Dermis blood vessel endothelial cell (primary cell): ENCODE measurements around the gene TSPOAP1. TPM values are rescaled to one million over a fixed set of nuclear protein-coding genes. Genes with fewer than 3 reads are reported as not detected.

Experiments used
- DNase-seq: peaks from one replicate; pipeline ENCODE4 v3.0.0; 2010
- total RNA-seq: library from RNA; depleted of rRNA; stranded (reverse); fragments of >200 nt; gene quantifications from 2 replicates; pipeline ENCODE4 v1.2.3, GENCODE V29; 2014

Gene TSPOAP1
- total RNA-seq, 1 donor from 2014 or later, result under 0.01 TPM

DNA sequence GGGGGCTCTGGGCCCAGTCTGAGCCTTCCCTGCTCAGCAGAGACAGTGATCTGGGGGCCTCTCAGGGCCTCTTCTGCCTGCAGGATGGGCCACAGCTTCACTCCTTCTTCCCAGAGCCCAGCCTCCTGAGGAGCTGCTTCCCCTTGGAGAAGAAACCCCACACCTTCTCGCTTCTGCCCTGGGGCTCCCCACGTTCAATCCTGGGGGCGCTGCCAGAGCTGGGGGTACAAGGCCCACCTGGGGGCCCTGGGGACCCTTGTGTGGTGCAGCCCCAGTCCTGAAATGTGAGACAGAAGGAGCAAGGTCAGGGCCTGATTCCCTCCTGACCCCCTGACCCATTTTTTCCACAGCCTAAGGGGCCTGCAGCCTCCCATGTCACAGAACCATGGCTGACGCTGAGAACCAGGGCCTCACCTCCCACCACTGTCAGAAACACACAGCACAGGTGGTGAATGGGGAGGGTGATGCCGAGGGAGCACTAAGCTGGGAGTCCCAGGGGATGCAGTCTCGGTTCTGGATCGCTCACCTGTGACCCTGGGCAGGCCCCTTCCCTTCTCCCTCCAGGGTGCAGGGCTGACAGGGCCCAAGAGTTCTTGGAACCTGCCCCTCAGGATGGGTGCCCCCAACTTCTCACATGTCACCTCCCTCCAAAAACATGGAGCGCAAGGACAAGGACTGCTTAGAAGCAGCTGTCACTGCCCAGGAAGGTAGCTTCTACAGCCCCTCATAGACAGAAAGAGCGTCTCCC lies 26.2 kb downstream of the TSPOAP1 start:
- DNase-seq, result no peak

DNA sequence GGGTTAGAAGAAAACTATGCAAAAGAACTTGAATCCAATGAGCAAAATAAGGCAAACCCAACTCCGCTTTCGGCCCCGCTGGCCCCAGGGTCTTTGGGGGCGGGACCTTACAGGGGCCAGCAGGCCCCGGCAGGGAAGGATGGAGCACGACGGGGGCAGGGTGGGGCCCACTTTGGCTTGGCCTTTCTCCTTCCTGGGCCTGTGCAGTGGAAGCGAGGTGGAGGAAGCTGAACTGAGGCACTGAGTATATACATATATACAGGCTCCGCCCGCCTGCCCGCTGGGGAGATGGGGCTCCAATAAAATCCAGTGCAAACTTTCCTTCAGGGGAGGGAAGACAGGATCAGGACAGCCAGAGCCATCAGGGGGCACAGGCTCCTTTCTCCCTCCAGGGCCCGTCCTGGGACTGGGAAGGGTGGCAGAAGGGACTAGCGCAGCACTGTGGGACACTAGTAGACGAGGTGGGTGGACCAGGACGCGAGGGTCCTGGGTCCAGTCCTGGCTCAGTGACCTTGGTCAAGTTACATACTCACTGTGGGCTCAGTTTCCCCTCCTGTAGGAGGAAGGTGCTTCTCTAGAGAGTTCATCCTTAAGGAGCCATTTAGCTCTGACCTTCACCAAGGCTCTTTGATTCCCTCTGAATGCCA lies 27.0 kb downstream of the TSPOAP1 start:
- DNase-seq, result no peak

GRCh38 chr17:58300336-58300735 lies 28.3 kb downstream of the TSPOAP1 start:
- DNase-seq, result no peak

DNA sequence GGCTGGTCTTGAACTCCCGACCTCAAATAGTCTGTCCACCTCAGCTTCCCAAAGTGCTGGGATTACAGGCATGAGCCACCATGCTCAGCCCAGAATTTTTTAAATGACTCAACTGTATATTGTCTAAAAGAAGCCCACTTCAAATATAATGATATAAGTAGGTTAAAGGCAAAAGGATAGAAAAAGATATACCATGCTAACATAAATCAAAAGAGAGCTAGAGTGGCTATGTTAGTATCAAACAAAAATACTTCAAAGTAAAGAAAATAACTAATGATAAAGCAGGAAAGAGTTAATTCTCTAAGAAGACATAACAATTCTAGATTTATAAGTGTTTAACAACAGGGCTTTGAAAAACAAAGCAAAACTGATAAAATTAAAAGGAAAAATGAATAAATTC lies 34.6 kb downstream of the TSPOAP1 start:
- no peak for DNase-seq

GRCh38 chr17:58291246-58291645 lies 37.3 kb downstream of the TSPOAP1 start:
- DNase-seq, result no peak

DNA sequence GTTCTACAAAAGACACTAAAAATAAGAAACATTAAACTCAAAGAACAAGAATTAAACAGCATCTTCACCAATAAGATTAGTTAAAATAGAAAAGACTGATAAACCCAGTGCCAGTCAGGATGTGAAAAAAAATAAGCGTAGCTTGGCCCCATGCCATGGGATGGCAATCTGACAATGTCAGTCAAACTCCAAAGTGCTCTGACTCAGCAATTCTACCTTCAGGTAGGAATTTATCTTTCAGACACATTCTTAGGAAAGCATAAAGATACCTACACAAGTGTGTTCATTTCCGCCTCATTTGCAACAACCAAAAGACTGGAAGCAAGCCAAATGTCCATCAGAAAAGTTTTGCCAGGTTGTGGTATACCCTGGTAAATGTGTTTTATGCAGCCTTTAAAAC lies 38.7 kb downstream of the TSPOAP1 start:
- no peak for DNase-seq

DNA sequence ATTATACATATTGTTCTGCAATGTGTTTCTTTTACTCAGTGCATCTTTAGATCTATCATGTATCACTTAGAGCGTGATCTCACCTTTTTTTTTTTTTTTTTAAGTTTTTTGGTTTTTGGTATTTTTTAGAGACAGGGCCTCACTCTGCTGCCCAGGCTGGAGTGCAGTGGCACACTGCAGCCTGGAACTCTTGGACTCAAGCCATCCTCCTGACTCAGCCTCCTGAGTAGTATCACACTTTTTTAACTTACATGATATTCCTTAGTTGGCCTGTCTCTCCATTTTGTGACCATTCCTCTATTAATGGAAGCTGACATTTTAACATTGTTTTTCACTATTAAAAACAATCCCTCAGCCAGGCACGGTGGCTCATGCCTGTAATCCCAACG lies 43.2 kb downstream of the TSPOAP1 start:
- DNase-seq, result no peak

- DNase-seq, result no peak
These were observed 43.8 kb downstream of the TSPOAP1 start for GRCh38 chr17:58284613-58285421.

DNA sequence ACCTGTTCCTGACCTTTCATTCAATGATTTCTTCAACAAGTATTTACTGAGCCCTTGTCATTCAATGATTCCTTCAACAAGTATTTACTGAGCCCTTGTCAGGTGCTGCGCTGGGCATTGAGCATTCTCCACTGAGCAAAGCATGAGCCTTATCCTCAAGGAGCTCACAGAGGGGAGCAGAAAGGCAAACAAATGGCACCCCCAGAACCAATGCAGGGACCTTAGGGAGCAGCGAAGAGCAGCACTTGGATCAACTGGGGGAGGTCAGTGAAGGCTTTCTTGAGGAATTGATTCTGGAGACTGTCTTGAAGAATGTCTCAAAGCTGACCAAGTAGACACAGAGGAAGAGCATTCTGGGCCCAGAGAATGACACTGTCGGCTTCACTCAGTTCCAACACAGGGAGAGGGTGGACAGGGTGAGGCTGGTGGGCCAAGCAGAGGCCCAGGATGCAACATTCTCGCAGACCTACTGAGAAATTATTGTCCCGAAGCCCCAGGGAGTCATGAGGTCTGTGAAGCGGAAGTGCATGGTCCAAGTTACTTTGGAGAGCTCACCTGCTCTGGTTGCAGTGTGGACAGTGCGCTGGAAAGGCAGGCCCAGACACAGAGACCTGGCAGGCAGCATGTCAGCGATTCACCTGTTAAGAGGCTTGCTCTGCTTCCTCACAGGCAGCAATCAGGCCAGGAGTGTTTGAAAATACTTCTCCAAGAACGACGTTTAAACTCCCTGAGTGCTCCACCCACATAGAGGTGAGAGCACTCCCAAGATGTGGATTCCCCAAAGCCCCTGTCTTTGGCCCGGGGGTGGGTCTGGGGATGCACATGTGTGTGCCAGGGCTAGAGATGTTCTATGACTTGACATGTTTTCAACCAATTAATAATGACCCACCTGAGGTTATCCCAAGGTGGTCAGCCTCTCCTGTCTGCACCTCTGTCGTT lies 44.7 kb downstream of the TSPOAP1 start:
- no peak for DNase-seq

DNA sequence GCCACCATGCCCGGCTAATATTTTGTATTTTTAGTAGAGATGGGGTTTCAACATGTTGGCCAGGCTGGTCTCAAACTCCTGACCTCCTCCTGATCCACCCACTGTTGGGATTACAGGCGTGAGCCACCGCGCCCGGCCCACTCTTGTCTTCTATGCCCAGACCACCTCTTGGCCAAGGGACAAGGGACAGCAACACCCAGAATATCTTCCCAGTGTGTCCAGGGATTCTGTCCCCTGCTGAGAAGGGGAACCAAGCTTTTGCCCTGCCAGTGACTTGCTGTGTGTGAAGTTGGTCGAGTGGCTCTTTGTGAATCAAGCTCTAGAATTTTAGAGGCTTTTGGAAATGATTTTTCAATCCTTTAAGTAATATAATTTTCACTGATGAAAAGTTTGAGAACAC lies 46.2 kb downstream of the TSPOAP1 start:
- no peak for DNase-seq

DNA sequence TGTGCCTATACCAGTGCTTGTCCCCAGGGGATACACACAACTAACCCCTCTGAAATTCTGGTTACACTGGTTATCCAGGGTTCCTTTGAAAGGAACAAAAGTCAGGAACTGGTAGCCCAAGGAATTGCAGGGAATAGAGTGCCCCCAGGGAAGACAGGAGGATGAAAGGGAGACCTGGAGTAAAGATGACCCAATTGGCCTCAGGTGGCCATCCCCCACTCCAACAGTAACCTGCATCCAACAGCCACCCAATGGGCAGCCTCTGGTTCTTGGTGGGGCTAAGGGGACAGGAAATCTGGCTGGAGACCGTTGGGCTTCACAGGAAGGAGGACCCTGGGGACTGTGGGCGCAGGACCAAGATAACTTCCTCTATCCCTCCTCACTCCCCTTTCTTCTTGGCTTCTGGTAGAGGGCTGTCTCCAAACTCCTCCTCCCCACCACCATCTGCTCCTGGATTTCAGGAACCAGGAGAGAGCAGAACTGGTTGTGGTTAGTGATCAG lies 47.0 kb downstream of the TSPOAP1 start:
- no peak for DNase-seq

DNA sequence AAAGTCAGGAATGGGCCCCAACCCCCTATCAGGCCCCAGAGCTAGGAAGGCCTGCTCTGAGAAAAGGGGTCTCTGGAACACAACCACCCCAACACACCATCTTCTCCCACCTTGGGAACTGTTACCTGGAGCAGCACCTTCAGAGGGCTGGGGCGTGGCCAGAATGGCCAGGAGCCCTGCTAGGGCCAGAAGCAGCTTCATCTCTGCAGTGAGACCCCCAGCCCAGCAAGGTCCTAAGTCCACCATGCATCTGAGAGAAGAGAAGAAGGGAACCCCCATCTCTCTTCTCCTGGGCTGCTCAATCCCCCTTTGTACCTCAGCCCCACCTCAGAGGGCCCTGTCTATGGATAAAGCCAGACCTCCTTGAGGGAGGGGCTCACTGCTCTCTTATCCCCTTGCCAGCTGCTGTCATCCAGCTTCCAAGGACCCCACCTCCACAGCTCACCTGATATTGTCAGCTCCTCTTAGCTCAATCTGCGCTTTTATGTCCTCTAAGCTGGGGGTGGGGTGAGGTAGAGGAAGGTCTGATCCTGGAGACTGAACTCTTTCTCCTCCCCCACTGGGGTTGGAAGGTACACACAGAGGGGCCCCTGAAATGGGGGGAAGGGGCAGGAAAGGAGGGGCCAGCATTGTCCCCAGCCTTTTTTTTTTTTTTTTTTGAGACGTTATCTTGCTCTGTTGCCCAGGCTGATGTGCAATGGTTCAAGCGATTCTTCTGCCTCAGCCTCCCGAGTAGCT lies 47.9 kb downstream of the TSPOAP1 start, which contains the start of gene MPO:
Gene MPO, minus strand, starts transcription at position 456 of the 738 bp plus-strand sequence. Its CDS starts 177 bp downstream, at position 279.
- no peak for DNase-seq

- DNase-seq, result no peak
These were observed 48.7 kb downstream of the TSPOAP1 start for GRCh38 chr17:58279736-58280479.

DNA sequence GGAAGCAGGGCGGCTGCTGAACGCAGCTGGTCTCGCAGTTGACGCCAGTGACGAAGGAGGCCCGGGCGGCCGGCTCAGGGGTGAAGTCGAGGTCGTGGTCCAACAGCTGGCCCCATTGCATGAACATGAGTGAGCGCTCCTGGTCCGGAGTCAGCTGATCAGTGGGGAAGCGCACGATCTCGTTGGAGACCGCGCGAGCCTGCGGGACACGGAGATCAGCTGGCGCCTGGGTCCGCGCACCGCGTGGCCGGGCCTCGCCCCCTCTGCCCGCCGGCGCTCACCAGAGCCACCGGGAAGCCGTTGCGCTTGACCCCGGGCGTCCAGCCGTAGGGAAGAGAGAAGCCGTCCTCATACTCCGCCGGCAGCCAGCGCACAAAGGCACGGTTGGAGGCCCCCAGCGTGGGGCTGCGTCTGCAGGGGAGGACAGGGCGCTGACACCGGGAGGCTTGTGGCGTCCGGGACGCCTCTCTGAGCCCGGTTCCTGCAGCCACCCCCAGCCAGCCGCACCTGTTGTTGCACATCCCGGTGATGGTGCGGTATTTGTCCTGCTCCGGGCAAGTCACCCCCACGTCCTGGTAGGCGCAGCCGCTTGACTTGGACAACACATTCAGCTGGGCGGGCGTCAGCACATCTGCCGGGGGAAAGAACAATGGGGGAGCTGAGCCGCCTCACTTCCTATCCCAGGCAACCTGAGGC lies 49.4 kb downstream of the TSPOAP1 start:
- peak; percentile 28 for DNase-seq

DNA sequence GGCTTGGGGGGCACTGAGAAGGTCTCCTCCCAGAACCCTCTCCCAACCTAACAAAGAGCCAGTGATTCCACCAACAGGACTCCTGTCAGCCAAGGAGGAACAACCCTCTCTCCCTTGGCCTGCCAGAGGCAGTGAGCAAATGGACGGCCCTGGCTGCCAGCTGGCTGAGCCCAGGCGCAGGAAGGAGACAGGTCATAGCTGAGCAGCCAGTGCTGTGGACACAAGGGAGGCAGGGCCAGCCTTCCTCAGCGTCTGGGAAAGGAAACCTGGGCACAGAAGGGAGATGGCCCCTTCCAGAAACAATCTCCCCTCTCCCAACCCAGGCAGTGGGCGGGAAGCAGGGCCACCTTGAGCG lies 50.0 kb downstream of the TSPOAP1 start:
- peak; percentile 33 for DNase-seq

- DNase-seq, result no peak
These were observed 50.6 kb downstream of the TSPOAP1 start for GRCh38 chr17:58277802-58278595.

- peak; percentile 13 for DNase-seq
These were observed 51.3 kb downstream of the TSPOAP1 start for GRCh38 chr17:58277107-58277801.

DNA sequence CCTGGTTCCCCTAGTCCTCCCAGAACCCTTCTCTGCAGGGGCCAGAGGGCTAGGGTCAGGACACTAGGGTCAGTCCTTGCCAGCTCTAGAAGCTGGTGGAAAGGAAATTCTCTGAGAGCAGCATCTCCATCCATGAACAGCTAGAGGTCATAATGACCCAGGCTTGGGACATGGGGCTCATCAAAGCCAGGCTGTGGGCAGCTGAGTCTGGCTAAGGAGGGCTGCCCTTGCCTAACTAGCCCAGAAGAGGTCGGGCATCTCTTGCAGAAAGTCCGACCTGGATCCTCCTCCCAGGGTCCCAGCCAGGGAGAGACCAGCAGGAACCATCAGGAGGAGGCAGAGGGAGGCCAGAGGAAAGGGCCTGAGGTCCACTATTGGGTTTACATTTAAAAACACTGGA lies 52.2 kb downstream of the TSPOAP1 start:
- no peak for DNase-seq

DNA sequence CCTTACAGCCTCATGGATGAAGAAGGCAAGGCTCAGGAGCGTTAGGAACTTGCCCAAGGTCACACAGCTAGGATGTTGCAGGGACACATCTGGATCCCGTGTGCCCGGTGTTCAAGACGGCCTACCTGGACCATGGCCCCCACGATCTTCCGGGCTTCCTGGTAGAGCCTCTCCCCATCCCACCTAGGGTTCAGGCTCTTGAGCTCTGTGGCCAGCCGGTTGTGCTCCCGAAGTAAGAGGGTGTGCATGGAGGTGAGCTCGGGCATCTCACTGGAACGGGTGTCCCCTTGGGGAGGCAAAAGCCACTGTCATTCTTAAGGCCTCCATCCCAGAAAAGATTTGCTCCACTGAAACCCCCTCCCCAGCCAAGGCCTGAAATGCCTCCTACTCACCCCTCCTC lies 53.2 kb downstream of the TSPOAP1 start:
- no peak for DNase-seq
